NCI-H146 (cell line): Measurements from ENCODE around the gene C5orf58.
"Not testable (repeated sequence)": the region's sequence is repeated elsewhere in the genome, so short reads cannot be mapped to it uniquely, and the experiment has no call there.

Source experiments
- DNase-seq: peaks from one replicate; lab custom pipeline; 2025; lab: John Stamatoyannopoulos, UW

The C5orf58 gene

GRCh38 chr5:170223906-170224305 lies 8.9 kb upstream of the C5orf58 start:
- no peak for DNase-seq

GRCh38 chr5:170225326-170226128 lies 7.3 kb upstream of the C5orf58 start:
- peak; percentile 11 for DNase-seq

GRCh38 chr5:170226129-170226615 lies 6.6 kb upstream of the C5orf58 start:
- no peak for DNase-seq

GRCh38 chr5:170226661-170227060 lies 6.1 kb upstream of the C5orf58 start:
- DNase-seq = no peak

GRCh38 chr5:170228762-170229435 lies 3.9 kb upstream of the C5orf58 start:
- DNase-seq = no peak

- DNase-seq = no peak
Observed at GRCh38 chr5:170233358-170233892, 640 bp downstream of the C5orf58 start.

- no peak for DNase-seq
Observed at GRCh38 chr5:170235876-170236864, 3.4 kb downstream of the C5orf58 start.

GRCh38 chr5:170238456-170239196 lies 5.8 kb downstream of the C5orf58 start:
- no peak for DNase-seq

GRCh38 chr5:170245436-170245835 lies 12.7 kb downstream of the C5orf58 start:
- DNase-seq = not testable (repeated sequence)

GRCh38 chr5:170246126-170246870 lies 13.5 kb downstream of the C5orf58 start:
- DNase-seq = no peak

- no peak for DNase-seq
Observed at GRCh38 chr5:170247363-170247762, 14.6 kb downstream of the C5orf58 start.

GRCh38 chr5:170248172-170248930 lies 15.6 kb downstream of the C5orf58 start:
- no peak for DNase-seq

- not testable (repeated sequence) for DNase-seq
Observed at GRCh38 chr5:170248931-170249227, 16.1 kb downstream of the C5orf58 start.

GRCh38 chr5:170249355-170249754 lies 16.6 kb downstream of the C5orf58 start:
- no peak for DNase-seq

- DNase-seq = no peak
Observed at GRCh38 chr5:170250810-170251317, 18.1 kb downstream of the C5orf58 start.

GRCh38 chr5:170251462-170251861 lies 18.7 kb downstream of the C5orf58 start:
- no peak for DNase-seq

- DNase-seq = no peak
Observed at GRCh38 chr5:170252109-170252508, 19.3 kb downstream of the C5orf58 start.

GRCh38 chr5:170252720-170253350 lies 20.1 kb downstream of the C5orf58 start:
- no peak for DNase-seq

GRCh38 chr5:170254056-170254455 lies 21.3 kb downstream of the C5orf58 start:
- no peak for DNase-seq
